ENCODE data around the gene CTNNA3.

CTNNA3 gene

DNA sequence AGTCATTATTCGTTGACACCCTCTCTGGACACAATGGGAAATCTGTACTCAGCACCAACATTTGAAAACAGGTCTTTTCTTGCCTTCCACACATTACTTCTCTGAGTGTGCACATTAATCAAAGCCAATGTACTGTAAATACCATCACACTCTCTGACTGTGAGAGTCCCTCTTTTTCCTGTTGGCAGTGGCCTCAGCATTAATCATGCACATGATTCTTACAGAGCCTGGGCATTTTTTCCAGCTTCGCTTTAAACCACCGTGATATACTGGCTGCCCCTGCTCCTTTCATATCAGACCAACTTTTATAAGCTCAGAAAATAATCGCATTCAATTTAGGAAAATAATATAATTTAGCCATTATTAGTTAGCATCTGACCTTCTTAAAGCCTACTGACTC, 1689.6 kb downstream of the CTNNA3 start:
- no peak overlapping the region for H2AFZ ChIP-seq (ENCODE audit: low read length)
- no peaks in the 10 kb centered on the region for H3K36me3 ChIP-seq (ENCODE audit: insufficient read depth, low read length)
- H3K79me2 ChIP-seq (ENCODE audit: insufficient read depth, low read length), result no peaks in the 10 kb centered on the region
- no peaks in the 10 kb centered on the region for H3K4me1 ChIP-seq (ENCODE audit: insufficient read depth, low read length, poor library complexity, severe bottlenecking)
- no peak overlapping the region for H3K4me3 ChIP-seq (ENCODE audit: low read length, poor library complexity, severe bottlenecking)
- no peaks in the 10 kb centered on the region for H3K9me2 ChIP-seq (replicated peaks; ENCODE audit: low read depth, low read length)
- no peak overlapping the region for H3K4me2 ChIP-seq (ENCODE audit: low read depth, low read length, poor library complexity, severe bottlenecking)
- no peaks in the 10 kb centered on the region for H4K20me1 ChIP-seq (ENCODE audit: insufficient read depth, low read length, poor library complexity, severe bottlenecking)
- no peaks in the 10 kb centered on the region for H3F3A ChIP-seq (ENCODE audit: low read depth)
- no peaks in the 10 kb centered on the region for H3K9me3 ChIP-seq (ENCODE audit: insufficient read depth, low read depth, low read length)
- no peak overlapping the region for H3K9ac ChIP-seq (ENCODE audit: low read depth, low read length, poor library complexity, severe bottlenecking)
- TF ChIP-seq, protein P1, sequence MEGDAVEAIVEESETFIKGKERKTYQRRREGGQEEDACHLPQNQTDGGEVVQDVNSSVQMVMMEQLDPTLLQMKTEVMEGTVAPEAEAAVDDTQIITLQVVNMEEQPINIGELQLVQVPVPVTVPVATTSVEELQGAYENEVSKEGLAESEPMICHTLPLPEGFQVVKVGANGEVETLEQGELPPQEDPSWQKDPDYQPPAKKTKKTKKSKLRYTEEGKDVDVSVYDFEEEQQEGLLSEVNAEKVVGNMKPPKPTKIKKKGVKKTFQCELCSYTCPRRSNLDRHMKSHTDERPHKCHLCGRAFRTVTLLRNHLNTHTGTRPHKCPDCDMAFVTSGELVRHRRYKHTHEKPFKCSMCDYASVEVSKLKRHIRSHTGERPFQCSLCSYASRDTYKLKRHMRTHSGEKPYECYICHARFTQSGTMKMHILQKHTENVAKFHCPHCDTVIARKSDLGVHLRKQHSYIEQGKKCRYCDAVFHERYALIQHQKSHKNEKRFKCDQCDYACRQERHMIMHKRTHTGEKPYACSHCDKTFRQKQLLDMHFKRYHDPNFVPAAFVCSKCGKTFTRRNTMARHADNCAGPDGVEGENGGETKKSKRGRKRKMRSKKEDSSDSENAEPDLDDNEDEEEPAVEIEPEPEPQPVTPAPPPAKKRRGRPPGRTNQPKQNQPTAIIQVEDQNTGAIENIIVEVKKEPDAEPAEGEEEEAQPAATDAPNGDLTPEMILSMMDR (conservative IDR thresholded peaks at IDR 0.05; ENCODE audit: low read length), result no peak
- TF ChIP-seq EZH2phosphoT487 (IDR thresholded peaks at IDR 0.05; ENCODE audit: borderline replicate concordance), result no peak
- H3K27me3 ChIP-seq (ENCODE audit: insufficient read depth, low read length, poor library complexity, severe bottlenecking), result no peaks in the 10 kb centered on the region

DNA sequence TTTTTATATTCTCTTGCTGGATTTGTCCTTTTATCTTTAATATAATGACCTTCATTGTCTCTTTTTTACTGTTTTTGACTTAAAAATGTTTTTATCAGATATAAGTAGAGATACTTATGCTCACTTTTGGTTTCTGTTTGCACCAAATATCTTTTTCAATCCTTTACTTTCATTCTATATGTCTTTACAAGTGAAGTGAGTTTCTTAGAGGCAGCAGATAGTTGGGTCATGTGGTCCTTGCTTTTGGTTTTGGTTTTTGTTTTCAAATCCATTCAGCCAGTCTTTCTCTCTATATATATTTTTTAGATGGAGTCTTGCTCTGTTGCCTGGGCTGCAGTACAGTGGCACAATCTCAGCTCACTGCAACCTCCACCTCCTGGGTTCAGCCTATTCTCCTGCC, 1702.5 kb downstream of the CTNNA3 start:
- TF ChIP-seq, protein P1 (conservative IDR thresholded peaks at IDR 0.05; ENCODE audit: low read length), result no peak
- no peak for TF ChIP-seq EZH2phosphoT487 (IDR thresholded peaks at IDR 0.05; ENCODE audit: borderline replicate concordance)
- no peaks in the 10 kb centered on the region for H3K4me1 ChIP-seq (ENCODE audit: insufficient read depth, low read length, poor library complexity, severe bottlenecking)
- no peaks in the 10 kb centered on the region; the same call in 1 of the 2 replicates for H3K9me3 ChIP-seq (ENCODE audit: insufficient read depth, low read depth, low read length)
- no peak overlapping the region for H2AFZ ChIP-seq (ENCODE audit: low read length)
- no peaks in the 10 kb centered on the region for H4K20me1 ChIP-seq (ENCODE audit: insufficient read depth, low read length, poor library complexity, severe bottlenecking)
- H3K4me3 ChIP-seq (ENCODE audit: low read length, poor library complexity, severe bottlenecking), result no peak overlapping the region
- H3K79me2 ChIP-seq (ENCODE audit: insufficient read depth, low read length), result no peaks in the 10 kb centered on the region
- H3K27me3 ChIP-seq (ENCODE audit: insufficient read depth, low read length, poor library complexity, severe bottlenecking), result no peaks in the 10 kb centered on the region
- no peak overlapping the region for H3K9ac ChIP-seq (ENCODE audit: low read depth, low read length, poor library complexity, severe bottlenecking)
- no peak overlapping the region for H3K4me2 ChIP-seq (ENCODE audit: low read depth, low read length, poor library complexity, severe bottlenecking)
- no peaks in the 10 kb centered on the region for H3K9me2 ChIP-seq (replicated peaks; ENCODE audit: low read depth, low read length)
- no peaks in the 10 kb centered on the region for H3F3A ChIP-seq (ENCODE audit: low read depth)
- no peaks in the 10 kb centered on the region for H3K36me3 ChIP-seq (ENCODE audit: insufficient read depth, low read length)

DNA sequence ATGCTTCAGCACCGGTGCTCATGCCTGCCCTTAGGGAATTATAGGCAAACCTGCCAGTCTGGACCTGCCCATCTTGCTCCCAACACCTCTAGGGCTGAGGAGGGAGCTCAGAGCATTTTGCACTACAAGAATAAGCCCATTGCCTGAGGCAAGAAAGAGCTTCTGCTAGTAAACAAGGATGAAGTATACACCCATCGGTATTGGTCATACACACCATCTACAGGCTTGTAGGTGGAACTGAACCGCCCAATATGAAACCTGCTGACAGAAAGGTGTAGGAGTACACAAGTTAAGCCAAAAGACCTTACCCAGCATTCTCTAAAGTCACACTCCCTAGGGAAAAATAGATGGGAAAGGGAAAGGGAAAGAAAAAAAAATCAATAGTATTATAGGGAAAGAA, 1727.1 kb downstream of the CTNNA3 start:
- Histone ChIP-seq H3K4me1 (ENCODE audit: insufficient read depth, low read length, poor library complexity, severe bottlenecking) (no peaks in the 10 kb centered on the region), H3K27me3 (ENCODE audit: insufficient read depth, low read length, poor library complexity, severe bottlenecking) (no peaks in the 10 kb centered on the region), H3K4me2 (ENCODE audit: low read depth, low read length, poor library complexity, severe bottlenecking) (no peak overlapping the region), H3K9ac (ENCODE audit: low read depth, low read length, poor library complexity, severe bottlenecking) (no peak overlapping the region), H3K4me3 (ENCODE audit: low read length, poor library complexity, severe bottlenecking) (no peak overlapping the region), H3K9me3 (ENCODE audit: insufficient read depth, low read depth, low read length) (no peaks in the 10 kb centered on the region), H3K9me2 (replicated peaks; ENCODE audit: low read depth, low read length) (no peaks in the 10 kb centered on the region), H3F3A (ENCODE audit: low read depth) (no peaks in the 10 kb centered on the region), H2AFZ (ENCODE audit: low read length) (no peak overlapping the region), H3K36me3 (ENCODE audit: insufficient read depth, low read length) (no peaks in the 10 kb centered on the region), H4K20me1 (ENCODE audit: insufficient read depth, low read length, poor library complexity, severe bottlenecking) (no peaks in the 10 kb centered on the region), H3K79me2 (ENCODE audit: insufficient read depth, low read length) (no peaks in the 10 kb centered on the region)
- TF ChIP-seq, protein P1 (conservative IDR thresholded peaks at IDR 0.05; ENCODE audit: low read length), result no peak
- no peak for TF ChIP-seq EZH2phosphoT487 (IDR thresholded peaks at IDR 0.05; ENCODE audit: borderline replicate concordance)
